HFFc6 (cell line): ENCODE measurements around the gene TPPP2. TPM values are rescaled to one million over a fixed set of nuclear protein-coding genes. Genes with fewer than 3 reads are reported as not detected.
A peak's percentile ranks its signal among the peaks of the same experiment; 100 is the strongest.
"Not testable (repeated sequence)": the region's sequence is repeated elsewhere in the genome, so short reads cannot be mapped to it uniquely, and the experiment has no call there.

Experiments
- DNase-seq: peaks from one replicate; pipeline ENCODE4 v3.0.0-alpha.2; 2018
- H3K27ac Mint-ChIP-seq: 2 replicates; pipeline ENCODE4 v1.8.0; 2020; ENCODE audit warnings: mild to moderate bottlenecking, mixed read lengths
- H3K27me3 Mint-ChIP-seq: 2 replicates; pipeline ENCODE4 v1.8.0; 2021; ENCODE audit warnings: mild to moderate bottlenecking, moderate library complexity, mixed read lengths; ENCODE audit not compliant: insufficient read depth
- H3K36me3 Mint-ChIP-seq: 2 replicates; pipeline ENCODE4 v1.8.0; 2021; ENCODE audit warnings: low read depth, mixed read lengths
- H3K4me1 Mint-ChIP-seq: 2 replicates; pipeline ENCODE4 v1.8.0; 2020; ENCODE audit warnings: low read depth, mixed read lengths
- H3K4me3 Mint-ChIP-seq: 2 replicates; pipeline ENCODE4 v1.8.0; 2020; ENCODE audit warnings: mild to moderate bottlenecking, moderate library complexity, mixed read lengths
- H3K9me3 Mint-ChIP-seq: 2 replicates; pipeline ENCODE4 v1.8.0; 2020; ENCODE audit warnings: mild to moderate bottlenecking, mixed read lengths
- long read RNA-seq: library from polyadenylated mRNA; unstranded; transcript quantifications from one replicate; pipeline ENCODE4 v2.0.0, GENCODE V29; 2019
- total RNA-seq, 6 experiments: library from RNA; stranded (reverse); fragmentation: NEBNext Ultra II Directional; extraction: Animal tissue kit (Norgen Biotek cat#: 25700); gene quantifications; 2 replicates in 1 of 6; 3 replicates in 5 of 6; pipeline ENCODE4 v1.2.3, GENCODE V29; 2021
- TF ChIP-seq, protein P1 (sequence below): fragments of 200-600 bp; sonication (generic); IDR thresholded peaks from 2 replicates; pipeline ENCODE4 v1.5.0; 2021; ENCODE audit warnings: antibody characterized with exemption, mild to moderate bottlenecking

Gene TPPP2
- total RNA-seq = not detected
- long read RNA-seq = 0 reads

DNA sequence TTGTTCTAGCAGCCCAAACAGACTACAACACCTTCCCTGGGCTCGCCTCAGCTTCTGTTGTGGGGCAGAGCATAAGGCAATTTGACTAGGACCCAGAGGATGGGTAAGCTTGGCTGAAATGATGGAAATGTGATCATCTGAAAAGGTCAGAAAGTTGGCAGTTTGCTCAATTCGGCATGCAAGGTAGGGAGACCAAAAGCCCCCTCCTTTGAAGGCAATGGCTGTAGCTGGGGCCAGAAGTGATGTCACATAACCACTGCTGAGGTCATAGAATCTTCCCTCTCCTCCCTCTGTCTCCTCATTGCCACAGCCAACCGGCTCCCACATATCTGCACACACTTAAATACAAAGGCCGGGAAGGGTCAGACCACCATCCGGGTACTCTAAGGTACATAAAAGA lies at the start of gene TPPP2:
TSS of gene TPPP2 (plus strand) at position 301 of the 400 bp plus-strand sequence. CDS start 365 bp downstream, outside the sequence.
- no peak for DNase-seq
- TF ChIP-seq, protein P1, sequence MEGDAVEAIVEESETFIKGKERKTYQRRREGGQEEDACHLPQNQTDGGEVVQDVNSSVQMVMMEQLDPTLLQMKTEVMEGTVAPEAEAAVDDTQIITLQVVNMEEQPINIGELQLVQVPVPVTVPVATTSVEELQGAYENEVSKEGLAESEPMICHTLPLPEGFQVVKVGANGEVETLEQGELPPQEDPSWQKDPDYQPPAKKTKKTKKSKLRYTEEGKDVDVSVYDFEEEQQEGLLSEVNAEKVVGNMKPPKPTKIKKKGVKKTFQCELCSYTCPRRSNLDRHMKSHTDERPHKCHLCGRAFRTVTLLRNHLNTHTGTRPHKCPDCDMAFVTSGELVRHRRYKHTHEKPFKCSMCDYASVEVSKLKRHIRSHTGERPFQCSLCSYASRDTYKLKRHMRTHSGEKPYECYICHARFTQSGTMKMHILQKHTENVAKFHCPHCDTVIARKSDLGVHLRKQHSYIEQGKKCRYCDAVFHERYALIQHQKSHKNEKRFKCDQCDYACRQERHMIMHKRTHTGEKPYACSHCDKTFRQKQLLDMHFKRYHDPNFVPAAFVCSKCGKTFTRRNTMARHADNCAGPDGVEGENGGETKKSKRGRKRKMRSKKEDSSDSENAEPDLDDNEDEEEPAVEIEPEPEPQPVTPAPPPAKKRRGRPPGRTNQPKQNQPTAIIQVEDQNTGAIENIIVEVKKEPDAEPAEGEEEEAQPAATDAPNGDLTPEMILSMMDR = no peak
- Mint-ChIP-seq H3K4me1 (no peaks in the 10 kb centered on the region), H3K27me3 (peaks cover 42% of the 10 kb centered on the region), H3K4me3 (no peak within 1 kb of the TSS), H3K9me3 (no peaks in the 10 kb centered on the region), H3K27ac (no peak within 1 kb of the TSS), H3K36me3 (no peaks in the 10 kb centered on the region)

DNA sequence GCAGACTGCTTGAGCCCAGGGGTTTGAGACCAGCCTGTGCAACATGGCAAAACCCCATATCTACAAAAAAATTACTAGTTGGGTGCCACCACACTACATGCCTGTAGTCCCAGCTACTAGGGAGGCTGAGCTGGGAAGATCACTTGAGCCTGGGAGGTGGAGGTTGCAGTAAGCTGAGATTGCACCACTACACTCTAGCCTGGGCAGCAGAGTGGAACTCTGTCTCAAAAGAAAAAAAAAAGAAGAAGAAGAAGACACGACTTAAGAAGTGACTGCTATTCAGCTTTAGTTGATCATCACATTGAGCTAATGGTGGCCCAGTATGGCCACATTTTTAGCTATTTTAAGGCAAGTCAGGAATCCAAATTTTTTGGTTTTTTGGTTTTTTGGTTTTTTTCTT lies 49.1 kb upstream of the TPPP2 start:
- no peaks in the 10 kb centered on the region for H3K9me3 Mint-ChIP-seq
- DNase-seq = no peak
- TF ChIP-seq, protein P1 = no peak
- no peak overlapping the region for H3K27ac Mint-ChIP-seq
- peaks cover 3% of the 10 kb centered on the region for H3K27me3 Mint-ChIP-seq
- H3K4me1 Mint-ChIP-seq = no peaks in the 10 kb centered on the region
- H3K4me3 Mint-ChIP-seq = no peak overlapping the region
- no peaks in the 10 kb centered on the region for H3K36me3 Mint-ChIP-seq

DNA sequence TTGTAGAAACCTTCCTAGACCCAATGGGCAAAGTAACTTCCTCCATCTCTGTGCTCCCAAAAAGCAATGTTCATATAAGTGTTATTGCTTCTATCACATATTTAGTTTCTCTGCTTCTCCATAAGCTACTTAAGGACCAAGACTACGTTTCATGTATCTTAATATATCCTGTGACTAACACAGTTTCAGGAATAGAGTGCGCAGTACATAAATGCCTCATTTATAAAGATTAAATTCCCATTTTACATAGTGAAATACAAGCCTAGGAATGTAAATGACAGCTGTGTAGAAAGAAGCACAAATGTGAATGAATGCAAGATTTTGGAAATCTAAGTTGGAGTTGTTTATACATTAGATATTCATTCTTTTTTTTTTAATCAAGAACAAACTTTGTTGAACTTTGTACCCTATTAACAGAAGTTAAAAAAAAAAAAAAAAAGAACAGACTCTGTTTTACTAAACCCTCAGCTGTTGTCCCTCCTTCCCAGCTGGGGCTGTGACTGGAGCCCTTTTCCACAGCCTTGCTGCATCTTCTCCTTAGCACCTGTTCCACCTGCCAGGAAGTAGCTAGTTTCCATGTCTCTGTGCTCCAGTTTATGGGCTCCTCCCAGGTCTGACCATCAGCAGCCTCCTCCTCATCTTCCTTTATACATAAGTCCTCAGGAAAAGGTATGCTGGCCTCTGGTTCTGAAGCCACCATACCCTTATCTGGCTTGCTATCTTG lies 47.2 kb upstream of the TPPP2 start:
- peaks cover 5% of the 10 kb centered on the region for H3K27me3 Mint-ChIP-seq
- peaks cover 19% of the 10 kb centered on the region for H3K4me1 Mint-ChIP-seq
- no peak for DNase-seq
- no peaks in the 10 kb centered on the region for H3K36me3 Mint-ChIP-seq
- no peak overlapping the region for H3K4me3 Mint-ChIP-seq
- no peaks in the 10 kb centered on the region for H3K9me3 Mint-ChIP-seq
- TF ChIP-seq, protein P1 = no peak
- H3K27ac Mint-ChIP-seq = no peak overlapping the region

DNA sequence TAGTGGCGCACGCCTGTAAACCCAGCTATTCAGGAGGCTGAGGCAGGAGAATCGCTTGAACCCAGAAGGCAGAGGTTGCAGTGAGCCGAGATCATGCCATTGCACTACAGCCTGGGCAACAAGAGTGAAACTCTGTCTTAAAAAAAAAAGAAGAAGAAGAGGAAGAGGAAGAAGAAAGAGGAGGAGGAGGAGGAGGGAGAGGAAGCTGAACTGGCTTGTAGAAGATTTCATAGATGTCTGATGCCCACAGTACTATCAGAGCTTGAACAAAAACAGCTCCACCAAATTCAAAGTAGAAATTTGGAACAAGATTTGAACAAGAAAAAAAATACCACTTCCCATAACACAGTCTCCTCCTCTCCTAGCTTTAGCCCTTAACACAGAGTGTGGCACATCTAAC lies 44.4 kb upstream of the TPPP2 start:
- peaks cover 41% of the 10 kb centered on the region for H3K4me1 Mint-ChIP-seq
- not testable (repeated sequence) for H3K4me3 Mint-ChIP-seq, H3K27me3 Mint-ChIP-seq, DNase-seq, H3K36me3 Mint-ChIP-seq, H3K9me3 Mint-ChIP-seq, H3K27ac Mint-ChIP-seq

DNA sequence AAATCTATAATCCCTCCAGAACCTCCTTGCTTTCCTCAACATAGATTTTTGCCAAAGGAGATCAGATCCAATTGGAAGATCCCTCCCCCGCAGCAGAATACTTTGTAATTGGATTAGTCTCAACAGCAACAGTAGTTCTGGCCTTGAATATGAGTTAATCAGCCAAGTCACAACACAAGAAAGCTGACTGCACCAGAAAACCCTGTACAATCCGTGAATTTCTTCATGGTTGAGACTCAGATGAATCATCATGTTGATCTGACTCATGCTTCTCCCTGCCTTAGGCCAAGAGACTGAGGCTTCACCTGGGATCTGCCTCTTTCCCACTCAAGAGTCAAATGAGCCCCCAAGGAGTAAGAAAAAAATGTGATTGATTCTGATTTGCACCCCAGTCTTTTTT lies 43.2 kb upstream of the TPPP2 start:
- no peak overlapping the region; the same call in 1 of the 2 replicates for H3K4me3 Mint-ChIP-seq

More for the DNA sequence above, 43.2 kb upstream of the TPPP2 start:
- peak overlapping the region; percentile 82 for H3K27ac Mint-ChIP-seq
- no peaks in the 10 kb centered on the region for H3K9me3 Mint-ChIP-seq
- TF ChIP-seq, protein P1 = no peak
- peaks cover 49% of the 10 kb centered on the region for H3K4me1 Mint-ChIP-seq
- DNase-seq = peak; percentile 92
- H3K27me3 Mint-ChIP-seq = peaks cover 5% of the 10 kb centered on the region
- H3K36me3 Mint-ChIP-seq = peaks cover under 1% of the 10 kb centered on the region; the same call in 1 of the 2 replicates
